Measurements from ENCODE around the gene DNAAF2.
"Not testable (repeated sequence)": the region's sequence is repeated elsewhere in the genome, so short reads cannot be mapped to it uniquely, and the experiment has no call there.

Gene DNAAF2

GRCh38 chr14:49622022-49622607, 12.9 kb downstream of the DNAAF2 start:
- CTCF ChIA-PET = interaction anchor here (0.9 to 4.5 kb wide), 5 partner anchors 8 to 36 kb away, joined by 3 to 28 read pairs (median 20); partner anchors contain the start of genes DNAAF2 and RPS29
- POLR2A ChIA-PET = interaction anchor here (2.5 to 3.1 kb wide), 4 partner anchors 11 to 36 kb away, joined by 7 to 46 read pairs (median 20); partner anchors contain the start of genes LRR1 and RPS29

GRCh38 chr14:49621114-49621881, 13.7 kb downstream of the DNAAF2 start:
- 6% methylated on average over 65 of the region's 65 CpGs for WGBS (ENCODE audit: insufficient coverage)
- H3K4me1 ChIP-seq (ENCODE audit: control extremely low read depth in 1 of 4, control insufficient read depth in 4 of 4, insufficient read depth in 4 of 4, low read length in 3 of 4) = peaks cover 17 to 48% (median 35%) of the 10 kb centered on the region in 4 experiments
- H3K9me3 ChIP-seq (ENCODE audit: control extremely low read depth in 1 of 5, control insufficient read depth in 4 of 5, insufficient read depth in 2 of 5, low read depth in 1 of 5, low read length in 4 of 5) = no peaks in the 10 kb centered on the region

More at GRCh38 chr14:49622022-49622607, 12.9 kb downstream of the DNAAF2 start:
- H3K9me3 ChIP-seq (ENCODE audit: control extremely low read depth in 1 of 5, control insufficient read depth in 4 of 5, insufficient read depth in 2 of 5, low read depth in 1 of 5, low read length in 4 of 5) = no peaks in the 10 kb centered on the region
- H3K4me1 ChIP-seq (ENCODE audit: control extremely low read depth in 1 of 4, control insufficient read depth in 4 of 4, insufficient read depth in 4 of 4, low read length in 3 of 4) = peaks cover 17 to 48% (median 35%) of the 10 kb centered on the region in 4 experiments
- peaks cover 2 to 41% (median 14%) of the 10 kb centered on the region in 4 experiments for H3K36me3 ChIP-seq (ENCODE audit: control insufficient read depth in 4 of 4, insufficient read depth in 4 of 4, low read length in 3 of 4)
- H3K4me3 ChIP-seq (ENCODE audit: control insufficient read depth in 1 of 7, extremely low read depth in 1 of 7, insufficient read depth in 4 of 7, low read depth in 2 of 7, low read length in 6 of 7) = peak overlapping the region in 6 of 7 experiments; percentile 90 to 99 (median 97)
- H3K27me3 ChIP-seq (replicated peaks in 2 of 5; ENCODE audit: control insufficient read depth in 4 of 5, insufficient read depth in 5 of 5, low read length in 4 of 5) = no peaks in the 10 kb centered on the region
- 90% methylated on average over 3 of the region's 3 CpGs for WGBS (ENCODE audit: insufficient coverage)
- no peak for DNase-seq
- peak overlapping the region in 1 of 2 experiments; percentile 99 for H3K27ac ChIP-seq (ENCODE audit: insufficient read depth in 1 of 2, low read depth in 1 of 2, low read length in 2 of 2, poor library complexity in 1 of 2, severe bottlenecking in 2 of 2)

GRCh38 chr14:49620182-49621113, 14.6 kb downstream of the DNAAF2 start, which contains the start of the genes MGAT2 and RPL36AL:
Gene MGAT2 (plus strand): TSS chr14:49620799. CDS start chr14:49621269, 470 bp downstream.
Gene RPL36AL (minus strand): TSS chr14:49620626. CDS start chr14:49619104, 1,522 bp downstream.
- H3K27me3 ChIP-seq (replicated peaks in 2 of 5; ENCODE audit: control insufficient read depth in 4 of 5, insufficient read depth in 5 of 5, low read length in 4 of 5) = no peaks in the 10 kb centered on the region
- H3K4me3 ChIP-seq (ENCODE audit: control insufficient read depth in 1 of 7, extremely low read depth in 1 of 7, insufficient read depth in 4 of 7, low read depth in 2 of 7, low read length in 6 of 7) = peak within 1 kb of the TSS; percentile 75 to 99 (median 95)
- under 1% methylated on average over 83 of the region's 85 CpGs for WGBS (ENCODE audit: insufficient coverage)
- peak; percentile 97 for DNase-seq
- H3K27ac ChIP-seq (ENCODE audit: insufficient read depth in 1 of 2, low read depth in 1 of 2, low read length in 2 of 2, poor library complexity in 1 of 2, severe bottlenecking in 2 of 2) = peak within 1 kb of the TSS; percentile 96 to 99
- POLR2A ChIA-PET = interaction anchor here (0.9 to 3.1 kb wide), 9 partner anchors 11 to 147 kb away, joined by 3 to 46 read pairs (median 9); partner anchors contain the start of genes KLHDC2, LRR1 and RPS29
- peaks cover 17 to 48% (median 35%) of the 10 kb centered on the region in 4 experiments for H3K4me1 ChIP-seq (ENCODE audit: control extremely low read depth in 1 of 4, control insufficient read depth in 4 of 4, insufficient read depth in 4 of 4, low read length in 3 of 4)
- H3K36me3 ChIP-seq (ENCODE audit: control insufficient read depth in 4 of 4, insufficient read depth in 4 of 4, low read length in 3 of 4) = peaks cover 5 to 42% (median 15%) of the 10 kb centered on the region in 4 experiments
- CTCF ChIA-PET = interaction anchor here (1.1 to 4.5 kb wide), 13 partner anchors 10 to 194 kb away, joined by 3 to 28 read pairs (median 3); partner anchors contain the start of genes DNAAF2 and RPS29
- no peaks in the 10 kb centered on the region for H3K9me3 ChIP-seq (ENCODE audit: control extremely low read depth in 1 of 5, control insufficient read depth in 4 of 5, insufficient read depth in 2 of 5, low read depth in 1 of 5, low read length in 4 of 5)

More at GRCh38 chr14:49621114-49621881, 13.7 kb downstream of the DNAAF2 start:
- Histone ChIP-seq H3K4me3 (ENCODE audit: control insufficient read depth in 1 of 7, extremely low read depth in 1 of 7, insufficient read depth in 4 of 7, low read depth in 2 of 7, low read length in 6 of 7) (peak overlapping the region; percentile 75 to 99 (median 95)), H3K27me3 (replicated peaks in 2 of 5; ENCODE audit: control insufficient read depth in 4 of 5, insufficient read depth in 5 of 5, low read length in 4 of 5) (no peaks in the 10 kb centered on the region), H3K27ac (ENCODE audit: insufficient read depth in 1 of 2, low read depth in 1 of 2, low read length in 2 of 2, poor library complexity in 1 of 2, severe bottlenecking in 2 of 2) (peak overlapping the region; percentile 96 to 99), H3K36me3 (ENCODE audit: control insufficient read depth in 4 of 4, insufficient read depth in 4 of 4, low read length in 3 of 4) (peaks cover 2 to 42% (median 15%) of the 10 kb centered on the region in 4 experiments)
- ChIA-PET CTCF (interaction anchor here (0.9 to 4.5 kb wide), 10 partner anchors 9 to 159 kb away, joined by 3 to 28 read pairs (median 6); partner anchors contain the start of genes DNAAF2 and RPS29), POLR2A (interaction anchor here (0.9 to 3.1 kb wide), 8 partner anchors 11 to 146 kb away, joined by 3 to 46 read pairs (median 10); partner anchors contain the start of genes KLHDC2, LRR1 and RPS29)
- DNase-seq = peak; percentile 83 to 89 (median 86)

- DNase-seq = no peak
- H3K27ac ChIP-seq (ENCODE audit: insufficient read depth in 1 of 2, low read depth in 1 of 2, low read length in 2 of 2, poor library complexity in 1 of 2, severe bottlenecking in 2 of 2) = peak overlapping the region; percentile 96 to 99
- CTCF ChIA-PET = interaction anchor here (1.1 to 4.5 kb wide), 10 partner anchors 10 to 195 kb away, joined by 3 to 28 read pairs (median 4); partner anchors contain the start of genes DNAAF2 and RPS29
- peaks cover 17 to 48% (median 35%) of the 10 kb centered on the region in 4 experiments for H3K4me1 ChIP-seq (ENCODE audit: control extremely low read depth in 1 of 4, control insufficient read depth in 4 of 4, insufficient read depth in 4 of 4, low read length in 3 of 4)
- H3K27me3 ChIP-seq (replicated peaks in 2 of 5; ENCODE audit: control insufficient read depth in 4 of 5, insufficient read depth in 5 of 5, low read length in 4 of 5) = no peaks in the 10 kb centered on the region
- H3K36me3 ChIP-seq (ENCODE audit: control insufficient read depth in 4 of 4, insufficient read depth in 4 of 4, low read length in 3 of 4) = peaks cover 5 to 42% (median 15%) of the 10 kb centered on the region in 4 experiments
- 0% methylated on average over 2 of the region's 11 CpGs for WGBS (ENCODE audit: insufficient coverage)
- POLR2A ChIA-PET = interaction anchor here (0.9 to 3.1 kb wide), 7 partner anchors 13 to 148 kb away, joined by 3 to 46 read pairs (median 11); partner anchors contain the start of genes KLHDC2, LRR1 and RPS29
- peak overlapping the region; percentile 75 to 99 (median 95) for H3K4me3 ChIP-seq (ENCODE audit: control insufficient read depth in 1 of 7, extremely low read depth in 1 of 7, insufficient read depth in 4 of 7, low read depth in 2 of 7, low read length in 6 of 7)
- H3K9me3 ChIP-seq (ENCODE audit: control extremely low read depth in 1 of 5, control insufficient read depth in 4 of 5, insufficient read depth in 2 of 5, low read depth in 1 of 5, low read length in 4 of 5) = no peaks in the 10 kb centered on the region
Measured at GRCh38 chr14:49619730-49620129, 15.3 kb downstream of the DNAAF2 start.

GRCh38 chr14:49619273-49619672, 15.8 kb downstream of the DNAAF2 start:
- not testable (repeated sequence) for DNase-seq; H3K9me3 ChIP-seq (ENCODE audit: control extremely low read depth in 1 of 5, control insufficient read depth in 4 of 5, insufficient read depth in 2 of 5, low read depth in 1 of 5, low read length in 4 of 5); H3K27me3 ChIP-seq (replicated peaks in 2 of 5; ENCODE audit: control insufficient read depth in 4 of 5, insufficient read depth in 5 of 5, low read length in 4 of 5)
- WGBS (ENCODE audit: insufficient coverage) = 92% methylated on average over 17 of the region's 19 CpGs
- ChIA-PET CTCF (interaction anchor here (1.1 to 4.5 kb wide), 4 partner anchors 9 to 33 kb away, joined by 3 to 28 read pairs (median 12); partner anchors contain the start of genes DNAAF2 and RPS29), POLR2A (interaction anchor here (2.5 to 3.0 kb wide), 3 partner anchors 17 to 33 kb away, joined by 7 to 25 read pairs (median 16); partner anchors contain the start of genes LRR1 and RPS29)
- peaks cover 5 to 40% (median 15%) of the 10 kb centered on the region in 4 experiments for H3K36me3 ChIP-seq (ENCODE audit: control insufficient read depth in 4 of 4, insufficient read depth in 4 of 4, low read length in 3 of 4)
- peak overlapping the region in 6 of 7 experiments; percentile 90 to 99 (median 97) for H3K4me3 ChIP-seq (ENCODE audit: control insufficient read depth in 1 of 7, extremely low read depth in 1 of 7, insufficient read depth in 4 of 7, low read depth in 2 of 7, low read length in 6 of 7)
- H3K27ac ChIP-seq (ENCODE audit: insufficient read depth in 1 of 2, low read depth in 1 of 2, low read length in 2 of 2, poor library complexity in 1 of 2, severe bottlenecking in 2 of 2) = peak overlapping the region in 1 of 2 experiments; percentile 99
- peaks cover 17 to 48% (median 35%) of the 10 kb centered on the region in 4 experiments for H3K4me1 ChIP-seq (ENCODE audit: control extremely low read depth in 1 of 4, control insufficient read depth in 4 of 4, insufficient read depth in 4 of 4, low read length in 3 of 4)
